GM19025 (cell line): ENCODE results near the gene MTHFR.

Source experiments
- ATAC-seq: cut with Tn5 transposase; IDR thresholded peaks from one replicate; pipeline ENCODE4 v1.9.1; 2021; ENCODE audit warnings: mild to moderate bottlenecking, low read depth, moderate library complexity; ENCODE audit not compliant: unreplicated experiment

MTHFR gene

GRCh38 chr1:11805422-11806306 is at the start of gene MTHFR, which contains the start of gene CLCN6:
TSS of gene MTHFR (minus strand) at chr1:11805964. CDS start at chr1:11803116, 2,848 bp downstream.
TSS of gene CLCN6 (plus strand) at chr1:11806191. CDS start at chr1:11806263, 72 bp downstream.
- peak; percentile 83 for ATAC-seq

GRCh38 chr1:11855430-11855829 is 49.7 kb upstream of the MTHFR start:
- ATAC-seq: no peak

GRCh38 chr1:11854519-11854918 is 48.8 kb upstream of the MTHFR start:
- ATAC-seq: no peak

GRCh38 chr1:11851180-11851579 is 45.4 kb upstream of the MTHFR start:
- ATAC-seq: no peak

- no peak for ATAC-seq
Observed at GRCh38 chr1:11850156-11850555, 44.4 kb upstream of the MTHFR start.

GRCh38 chr1:11848373-11848700 is 42.6 kb upstream of the MTHFR start:
- ATAC-seq: no peak

- ATAC-seq: no peak
Observed at GRCh38 chr1:11847667-11848372, 42.1 kb upstream of the MTHFR start, which contains the start of gene NPPA. TSS of gene NPPA (minus strand) at chr1:11847783. CDS start at chr1:11847684, 99 bp downstream.

- ATAC-seq: no peak
Observed at GRCh38 chr1:11845641-11846335, 40.0 kb upstream of the MTHFR start.

GRCh38 chr1:11842154-11843041 is 36.6 kb upstream of the MTHFR start:
- no peak for ATAC-seq

- no peak for ATAC-seq
Observed at GRCh38 chr1:11841245-11842153, 35.7 kb upstream of the MTHFR start.

- ATAC-seq: no peak
Observed at GRCh38 chr1:11839727-11840705, 34.3 kb upstream of the MTHFR start.

- ATAC-seq: no peak
Observed at GRCh38 chr1:11838349-11839272, 32.8 kb upstream of the MTHFR start.

- no peak for ATAC-seq
Observed at GRCh38 chr1:11837767-11838348, 32.1 kb upstream of the MTHFR start.

- ATAC-seq: no peak
Observed at GRCh38 chr1:11836955-11837766, 31.4 kb upstream of the MTHFR start.

GRCh38 chr1:11835441-11836225 is 29.9 kb upstream of the MTHFR start:
- no peak for ATAC-seq
